ENCODE results near the gene TMEM184C. TPM values are rescaled to one million over a fixed set of nuclear protein-coding genes. Genes with fewer than 3 reads are reported as not detected.

Gene TMEM184C
- total RNA-seq, 6 experiments from 2014 or later: 19.0 to 25.3 (median 21.3) TPM

DNA sequence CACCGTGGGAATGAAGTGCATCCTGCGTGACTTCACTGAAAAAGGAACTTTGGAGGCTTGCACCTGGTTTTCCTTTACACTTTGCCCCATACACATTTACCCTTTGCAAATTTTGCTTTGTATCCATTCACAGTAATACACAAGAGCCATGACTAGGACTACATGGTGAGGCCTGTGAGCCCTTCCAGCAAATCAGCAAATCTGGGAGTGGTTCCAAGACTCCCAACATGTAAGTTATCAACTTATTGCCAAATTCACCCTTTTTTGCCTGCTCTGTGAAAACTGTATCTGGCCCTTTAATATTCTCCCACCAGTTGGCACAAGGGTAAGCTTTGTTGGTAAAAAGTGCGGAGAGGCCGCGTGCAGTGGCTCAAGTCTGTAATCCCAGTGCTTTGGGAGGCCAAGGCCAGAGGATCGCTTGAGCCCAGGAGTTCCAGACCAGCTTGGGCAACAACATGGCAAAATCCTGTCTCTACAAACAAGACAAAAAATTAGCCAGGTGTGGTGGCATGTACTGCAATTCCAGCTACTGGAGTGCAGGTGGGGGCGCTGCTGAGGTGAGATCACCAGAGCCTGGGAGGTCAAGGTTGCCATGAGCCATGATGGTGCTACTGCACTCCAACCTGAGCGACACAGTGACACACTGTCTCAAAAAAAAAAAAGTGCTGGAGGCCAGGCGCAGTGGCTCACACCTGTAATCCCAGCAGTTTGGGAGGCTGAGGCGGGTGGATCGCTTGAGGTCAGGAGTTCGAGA lies 61.8 kb downstream of the TMEM184C start:
- WGBS (ENCODE audit: insufficient coverage, low coverage, low lambda C conversion rate, missing lambda C conversion rate): 89% methylated on average over 7 of the region's 12 CpGs
- intact Hi-C loops (cut with DNase I): no loop called here
- no peak overlapping the region for H3K27ac ChIP-seq
- ATAC-seq: no peak
- no peaks in the 10 kb centered on the region for H3K27me3 ChIP-seq
- no peak for DNase-seq
- peaks cover 0 to 3% (median 0%) of the 10 kb centered on the region in 4 donors for H3K36me3 ChIP-seq
- H3K4me3 ChIP-seq: no peak overlapping the region
- no peaks in the 10 kb centered on the region for H3K9me3 ChIP-seq
- no peak for TF ChIP-seq POLR2A (IDR thresholded peaks at IDR 0.05)
- TF ChIP-seq, protein P1, sequence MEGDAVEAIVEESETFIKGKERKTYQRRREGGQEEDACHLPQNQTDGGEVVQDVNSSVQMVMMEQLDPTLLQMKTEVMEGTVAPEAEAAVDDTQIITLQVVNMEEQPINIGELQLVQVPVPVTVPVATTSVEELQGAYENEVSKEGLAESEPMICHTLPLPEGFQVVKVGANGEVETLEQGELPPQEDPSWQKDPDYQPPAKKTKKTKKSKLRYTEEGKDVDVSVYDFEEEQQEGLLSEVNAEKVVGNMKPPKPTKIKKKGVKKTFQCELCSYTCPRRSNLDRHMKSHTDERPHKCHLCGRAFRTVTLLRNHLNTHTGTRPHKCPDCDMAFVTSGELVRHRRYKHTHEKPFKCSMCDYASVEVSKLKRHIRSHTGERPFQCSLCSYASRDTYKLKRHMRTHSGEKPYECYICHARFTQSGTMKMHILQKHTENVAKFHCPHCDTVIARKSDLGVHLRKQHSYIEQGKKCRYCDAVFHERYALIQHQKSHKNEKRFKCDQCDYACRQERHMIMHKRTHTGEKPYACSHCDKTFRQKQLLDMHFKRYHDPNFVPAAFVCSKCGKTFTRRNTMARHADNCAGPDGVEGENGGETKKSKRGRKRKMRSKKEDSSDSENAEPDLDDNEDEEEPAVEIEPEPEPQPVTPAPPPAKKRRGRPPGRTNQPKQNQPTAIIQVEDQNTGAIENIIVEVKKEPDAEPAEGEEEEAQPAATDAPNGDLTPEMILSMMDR (IDR thresholded peaks at IDR 0.05): no peak
- peaks cover 0 to 8% (median 4%) of the 10 kb centered on the region in 4 donors for H3K4me1 ChIP-seq

DNA sequence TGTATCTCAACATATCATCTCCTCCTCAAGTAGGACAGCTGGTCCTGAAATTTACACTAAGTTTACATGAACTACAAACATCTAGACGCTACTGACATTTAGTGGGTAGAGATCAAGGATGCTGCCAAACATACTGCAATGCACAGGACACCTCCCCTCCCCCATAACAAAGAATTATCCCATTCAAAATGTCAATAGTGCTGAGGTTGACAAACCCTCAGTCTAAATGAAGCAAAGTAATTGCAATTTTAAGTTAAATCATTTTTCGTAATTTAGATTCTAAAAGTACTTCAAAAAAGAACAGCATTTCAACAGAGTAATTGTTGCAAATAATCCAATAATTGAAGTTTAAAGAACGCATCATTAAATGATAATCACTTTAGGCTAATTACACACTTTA lies 65.6 kb downstream of the TMEM184C start:
- 28% methylated on average over 3 of the region's 3 CpGs for WGBS (ENCODE audit: insufficient coverage, low coverage, low lambda C conversion rate, missing lambda C conversion rate)
- peak overlapping the region in 1 of 3 donors; percentile 91 for H3K27ac ChIP-seq
- H3K27me3 ChIP-seq: no peaks in the 10 kb centered on the region

DNA sequence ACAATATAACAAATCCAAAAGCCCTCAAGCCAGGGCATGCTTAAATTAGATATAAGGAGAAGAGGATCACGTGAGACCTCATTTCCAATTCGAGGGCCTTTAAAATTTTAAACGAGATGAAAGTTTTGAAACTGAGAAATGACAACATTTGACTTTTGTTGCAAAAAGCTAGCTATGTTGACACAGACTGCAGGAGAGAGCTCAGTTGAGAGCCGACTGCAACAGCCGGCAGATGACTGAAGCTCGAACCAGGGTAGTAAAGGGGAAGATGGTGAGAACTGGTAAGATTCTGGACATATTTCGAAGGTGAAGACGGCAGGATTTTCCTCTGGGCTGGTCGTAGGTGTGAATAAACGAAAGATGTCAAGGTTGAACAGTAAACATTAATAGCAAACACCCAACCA lies 66.0 kb downstream of the TMEM184C start:
- peaks cover 0 to 14% (median 6%) of the 10 kb centered on the region in 4 donors for H3K4me1 ChIP-seq
- DNase-seq (peak in 1 of 3 donors; percentile 53), ATAC-seq (peak; percentile 52 to 64 (median 60))
- peak overlapping the region; percentile 78 to 91 (median 79) for H3K27ac ChIP-seq
- 0% methylated on average over 10 of the region's 10 CpGs for WGBS (ENCODE audit: insufficient coverage, low coverage, low lambda C conversion rate, missing lambda C conversion rate)
- H3K27me3 ChIP-seq: no peaks in the 10 kb centered on the region
- peak overlapping the region; percentile 61 to 72 (median 70) for H3K4me3 ChIP-seq
- TF ChIP-seq, protein P1 (IDR thresholded peaks at IDR 0.05): no peak
- TF ChIP-seq POLR2A (IDR thresholded peaks at IDR 0.05): peak; percentile 44
- H3K36me3 ChIP-seq: peaks cover 0 to 3% (median 0%) of the 10 kb centered on the region in 4 donors
- intact Hi-C loops (cut with DNase I): no loop called here
- H3K9me3 ChIP-seq: no peaks in the 10 kb centered on the region

More for the DNA sequence above, 65.6 kb downstream of the TMEM184C start:
- H3K4me3 ChIP-seq: peak overlapping the region in 2 of 3 donors; percentile 70 to 72
- peaks cover 0 to 3% (median 0%) of the 10 kb centered on the region in 4 donors for H3K36me3 ChIP-seq
- ATAC-seq (no peak), DNase-seq (no peak)
- TF ChIP-seq POLR2A (IDR thresholded peaks at IDR 0.05): no peak
- TF ChIP-seq, protein P1 (IDR thresholded peaks at IDR 0.05): no peak
- intact Hi-C loops (cut with DNase I): no loop called here
- no peaks in the 10 kb centered on the region for H3K9me3 ChIP-seq
- peaks cover 0 to 14% (median 6%) of the 10 kb centered on the region in 4 donors for H3K4me1 ChIP-seq

DNA sequence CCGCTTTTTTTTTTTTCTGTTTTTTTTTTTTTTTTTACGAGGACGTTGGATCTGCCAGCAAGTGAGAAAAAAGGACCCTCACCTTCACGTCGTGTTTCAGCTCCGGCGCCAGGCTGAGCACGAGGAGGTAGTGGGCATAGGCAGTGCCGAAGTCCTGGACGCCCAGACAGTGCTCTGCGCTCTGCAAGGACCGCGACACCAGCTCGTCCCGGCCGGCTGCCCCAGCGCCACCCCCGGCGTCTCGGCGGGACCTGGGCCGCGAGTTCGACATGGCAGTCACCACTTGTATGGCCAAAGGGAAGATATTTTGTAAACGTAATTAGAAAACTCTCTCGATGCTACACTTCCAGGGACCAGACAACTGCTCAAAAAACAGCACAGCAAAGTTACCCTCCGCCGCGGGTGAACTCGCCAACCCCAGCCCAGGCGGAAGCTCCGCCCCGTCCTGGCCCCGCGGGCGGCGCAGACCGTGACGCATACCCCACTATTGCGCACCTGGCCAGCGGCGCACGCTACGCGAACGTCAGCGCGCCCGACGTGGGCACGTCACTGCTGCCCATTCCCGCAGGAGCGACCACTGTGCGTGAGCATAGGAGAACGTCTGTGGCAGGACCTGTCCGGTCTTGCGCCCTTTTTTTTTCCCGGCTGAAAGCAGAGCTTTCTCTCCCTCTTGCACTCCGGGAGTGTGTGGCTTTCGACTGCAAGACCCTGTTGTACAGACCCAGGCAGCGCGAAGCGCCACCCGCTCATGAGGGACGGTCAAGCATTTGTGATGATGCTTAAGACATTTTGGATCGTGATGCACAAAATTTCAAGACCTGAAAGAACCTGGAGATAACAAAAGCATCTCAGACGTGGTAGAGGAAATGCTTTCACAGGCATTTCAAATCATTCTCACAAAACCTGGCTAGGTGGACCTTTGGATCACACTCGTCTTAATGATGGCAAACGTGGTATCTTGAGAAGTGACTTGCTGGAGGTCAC lies 66.8 kb downstream of the TMEM184C start, which contains the start of gene PRMT9:
Gene PRMT9 (minus strand): TSS at position 447 of the 984 bp plus-strand sequence. CDS start 176 bp downstream, at position 271.
- TF ChIP-seq, protein P1 (IDR thresholded peaks at IDR 0.05): no peak
- TF ChIP-seq POLR2A (IDR thresholded peaks at IDR 0.05): peak; percentile 83
- intact Hi-C loops (cut with DNase I): no loop called here
- peaks cover 0 to 3% (median 0%) of the 10 kb centered on the region in 4 donors for H3K36me3 ChIP-seq
- peaks cover 0 to 14% (median 6%) of the 10 kb centered on the region in 4 donors for H3K4me1 ChIP-seq
- no peaks in the 10 kb centered on the region for H3K9me3 ChIP-seq
- under 1% methylated on average over 29 of the region's 69 CpGs for WGBS (ENCODE audit: insufficient coverage, low coverage, low lambda C conversion rate, missing lambda C conversion rate)
- H3K4me3 ChIP-seq: peak within 1 kb of the TSS; percentile 61 to 72 (median 70)
- peak; percentile 98 to 100 (median 99) for ATAC-seq
- H3K27ac ChIP-seq: peak within 1 kb of the TSS; percentile 78 to 91 (median 79)
- peak; percentile 92 to 95 (median 94) for DNase-seq
- H3K27me3 ChIP-seq: no peaks in the 10 kb centered on the region
